Islet of Langerhans (tissue), 1 donor: Measurements from ENCODE around the gene GNG12.

ENCODE experiments used
- FAIRE-seq: peaks from one replicate; lab custom pipeline; 2011; peaks lifted over from hg19 to GRCh38; lab: Jason Lieb, UNC

The GNG12 gene

GRCh38 chr1:67700692-67701410, 132.4 kb downstream of the GNG12 start:
- FAIRE-seq: peak; percentile 71

- no peak for FAIRE-seq
Measured at GRCh38 chr1:67700220-67700619, 133.0 kb downstream of the GNG12 start.

GRCh38 chr1:67696708-67697107, 136.6 kb downstream of the GNG12 start:
- FAIRE-seq: no peak

GRCh38 chr1:67695963-67696362, 137.3 kb downstream of the GNG12 start:
- no peak for FAIRE-seq

- no peak for FAIRE-seq
Measured at GRCh38 chr1:67691712-67692111, 141.6 kb downstream of the GNG12 start.

- FAIRE-seq: no peak
Measured at GRCh38 chr1:67690411-67690810, 142.9 kb downstream of the GNG12 start.

GRCh38 chr1:67690018-67690363, 143.3 kb downstream of the GNG12 start:
- FAIRE-seq: no peak

- FAIRE-seq: no peak
Measured at GRCh38 chr1:67689267-67690017, 143.8 kb downstream of the GNG12 start.

- FAIRE-seq: no peak
Measured at GRCh38 chr1:67688526-67689219, 144.6 kb downstream of the GNG12 start.

GRCh38 chr1:67687649-67688048, 145.6 kb downstream of the GNG12 start:
- FAIRE-seq: no peak

- no peak for FAIRE-seq
Measured at GRCh38 chr1:67687198-67687545, 146.1 kb downstream of the GNG12 start.

- peak; percentile 96 for FAIRE-seq
Measured at GRCh38 chr1:67686267-67687197, 146.7 kb downstream of the GNG12 start.

- FAIRE-seq: no peak
Measured at GRCh38 chr1:67685558-67686266, 147.6 kb downstream of the GNG12 start.

GRCh38 chr1:67685067-67685557, 148.2 kb downstream of the GNG12 start, which contains the start of gene GADD45A:
Gene GADD45A (plus strand): TSS chr1:67685201. CDS start chr1:67685495, 294 bp downstream.
- FAIRE-seq: no peak

GRCh38 chr1:67684526-67685066, 148.7 kb downstream of the GNG12 start:
- no peak for FAIRE-seq

GRCh38 chr1:67683766-67684525, 149.3 kb downstream of the GNG12 start:
- no peak for FAIRE-seq

- no peak for FAIRE-seq
Measured at GRCh38 chr1:67683316-67683715, 150.0 kb downstream of the GNG12 start.

- no peak for FAIRE-seq
Measured at GRCh38 chr1:67682659-67683197, 150.5 kb downstream of the GNG12 start.

- FAIRE-seq: no peak
Measured at GRCh38 chr1:67680486-67680885, 152.8 kb downstream of the GNG12 start.

- no peak for FAIRE-seq
Measured at GRCh38 chr1:67679691-67680090, 153.6 kb downstream of the GNG12 start.
